NCI-H2107 treated with DMSO at 0.1 percent for 48 hours (cell line): Measurements from ENCODE around the gene CHTF18.
"Not testable (repeated sequence)": the region's sequence is repeated elsewhere in the genome, so short reads cannot be mapped to it uniquely, and the experiment has no call there.

ENCODE experiments used
- DNase-seq: peaks from one replicate; lab custom pipeline; 2025; ENCODE audit not compliant: unreplicated experiment; lab: John Stamatoyannopoulos, UW

CHTF18 gene

GRCh38 chr16:804193-805048 is 16.0 kb downstream of the CHTF18 start:
- DNase-seq = no peak

GRCh38 chr16:805474-805873 is 17.1 kb downstream of the CHTF18 start:
- no peak for DNase-seq

- no peak for DNase-seq
Measured at GRCh38 chr16:807347-808084, 19.1 kb downstream of the CHTF18 start.

GRCh38 chr16:808085-808386 is 19.6 kb downstream of the CHTF18 start:
- no peak for DNase-seq

GRCh38 chr16:813204-813915 is 24.9 kb downstream of the CHTF18 start:
- no peak for DNase-seq

GRCh38 chr16:813916-814412 is 25.5 kb downstream of the CHTF18 start:
- no peak for DNase-seq

GRCh38 chr16:814974-815373 is 26.6 kb downstream of the CHTF18 start:
- no peak for DNase-seq

- no peak for DNase-seq
Measured at GRCh38 chr16:815861-816260, 27.4 kb downstream of the CHTF18 start.

- no peak for DNase-seq
Measured at GRCh38 chr16:817001-817906, 28.8 kb downstream of the CHTF18 start.

GRCh38 chr16:818132-818531 is 29.7 kb downstream of the CHTF18 start:
- no peak for DNase-seq

- DNase-seq = no peak
Measured at GRCh38 chr16:818592-818991, 30.2 kb downstream of the CHTF18 start.

- no peak for DNase-seq
Measured at GRCh38 chr16:819336-820043, 31.1 kb downstream of the CHTF18 start.

GRCh38 chr16:820044-820408 is 31.6 kb downstream of the CHTF18 start:
- not testable (repeated sequence) for DNase-seq

GRCh38 chr16:820748-821147 is 32.3 kb downstream of the CHTF18 start:
- DNase-seq = no peak

- DNase-seq = no peak
Measured at GRCh38 chr16:821751-822150, 33.3 kb downstream of the CHTF18 start.

GRCh38 chr16:822174-822908 is 33.9 kb downstream of the CHTF18 start:
- DNase-seq = no peak

- DNase-seq = no peak
Measured at GRCh38 chr16:822909-823297, 34.5 kb downstream of the CHTF18 start.

- DNase-seq = no peak
Measured at GRCh38 chr16:824194-824593, 35.8 kb downstream of the CHTF18 start.

GRCh38 chr16:824601-825000 is 36.2 kb downstream of the CHTF18 start:
- DNase-seq = no peak
